ENCODE results near the gene MTG1. TPM values are rescaled to one million over a fixed set of nuclear protein-coding genes. Genes with fewer than 3 reads are reported as not detected.
A peak's percentile ranks its signal among the peaks of the same experiment; 100 is the strongest.
"Not testable (repeated sequence)": the region's sequence is repeated elsewhere in the genome, so short reads cannot be mapped to it uniquely, and the experiment has no call there.

The MTG1 gene
- total RNA-seq, 1 donor from 2014 or later = 20.9 TPM

- intact Hi-C loops (cut with micrococcal nuclease); DNase-seq; ATAC-seq: not testable (repeated sequence)
These were observed 17.8 kb upstream of the MTG1 start for GRCh38 chr10:133376183-133376582.

DNA sequence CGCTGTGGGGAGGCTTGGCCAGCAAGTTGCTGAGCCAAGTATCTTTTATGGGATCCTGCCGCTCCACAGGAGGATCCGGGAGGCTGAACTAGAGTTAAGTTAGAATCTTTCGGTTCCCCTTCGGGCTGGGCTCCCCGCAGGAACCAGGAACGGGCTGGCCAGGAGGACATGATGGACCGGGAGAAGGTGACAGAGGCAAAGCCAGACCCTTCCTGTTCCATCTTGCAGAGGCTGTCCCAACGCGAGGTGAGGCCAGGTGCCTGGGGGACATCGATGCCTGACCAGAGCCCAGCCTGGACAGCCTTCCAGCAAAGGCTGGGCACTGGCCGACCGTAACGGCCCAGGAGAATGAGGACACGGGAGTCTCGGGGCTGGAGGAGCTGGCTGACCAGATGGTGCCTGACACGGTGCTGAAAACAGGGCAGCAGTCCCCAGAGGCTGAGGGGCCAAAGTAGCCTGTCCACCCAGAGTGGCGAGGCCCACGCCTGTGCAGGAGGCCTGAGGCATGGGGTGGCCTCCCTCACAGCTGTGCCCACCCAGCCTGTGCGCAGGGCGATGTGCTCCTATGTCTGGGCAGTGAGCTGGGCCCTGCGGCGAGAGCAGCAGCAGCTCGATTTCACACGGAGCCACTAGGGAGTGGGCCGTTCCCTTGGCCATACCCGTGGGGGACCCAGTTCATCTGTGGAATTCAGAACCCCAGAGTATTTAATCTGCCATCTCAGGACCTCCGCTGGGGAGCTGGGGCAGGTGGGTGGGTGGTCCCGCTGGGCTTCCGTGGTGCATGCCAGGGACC, 16.7 kb upstream of the MTG1 start:
- intact Hi-C loops (cut with micrococcal nuclease) = no loop called here
- DNase-seq (no peak), ATAC-seq (no peak)

GRCh38 chr10:133377818-133378250, 16.1 kb upstream of the MTG1 start:
- ATAC-seq (no peak), DNase-seq (no peak)
- intact Hi-C loops (cut with micrococcal nuclease) = no loop called here

DNA sequence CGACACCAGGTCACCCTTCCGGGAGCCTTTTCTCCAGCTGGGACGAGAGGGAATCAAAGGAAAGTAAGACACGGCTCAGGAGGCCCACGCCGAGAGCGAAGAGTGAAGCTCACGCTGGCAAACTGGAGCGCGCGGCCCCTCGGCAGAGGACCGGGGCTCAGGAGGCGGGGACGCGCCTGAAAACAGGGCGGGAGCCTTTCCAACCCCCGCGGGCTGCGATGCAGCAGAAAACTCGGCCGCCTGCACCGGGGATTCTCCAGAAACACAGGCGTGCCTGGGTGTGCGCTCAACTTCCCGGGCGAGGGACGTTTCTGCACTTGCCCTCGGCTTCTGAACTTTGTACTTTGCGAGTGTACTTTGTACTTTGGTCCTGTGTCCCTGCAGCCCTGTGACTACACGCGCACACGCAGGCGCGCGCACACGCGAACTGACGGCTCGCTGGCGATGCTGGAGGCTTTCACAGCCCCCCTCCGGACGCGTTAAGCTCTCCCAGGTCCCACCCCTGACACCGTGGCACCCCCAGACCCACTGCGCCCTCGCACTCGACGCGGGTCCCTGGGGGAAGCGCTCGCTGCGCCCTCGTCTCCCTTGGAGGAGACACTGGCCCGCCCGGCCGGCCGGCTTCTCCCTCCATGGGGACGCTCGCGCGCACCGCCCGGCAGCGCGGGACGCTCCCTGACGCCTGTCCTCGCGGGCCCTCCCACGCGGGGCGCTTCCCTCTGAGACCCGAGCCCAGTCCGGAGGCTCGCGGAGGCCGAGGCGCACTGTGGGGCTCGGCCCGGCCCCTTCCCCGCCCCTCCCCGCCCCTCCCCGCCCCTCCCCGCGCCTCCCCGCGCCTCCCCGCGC, 15.5 kb upstream of the MTG1 start:
- peak; percentile 83 for DNase-seq
- intact Hi-C loops (cut with micrococcal nuclease) = no loop called here
- ATAC-seq = peak; percentile 86

DNA sequence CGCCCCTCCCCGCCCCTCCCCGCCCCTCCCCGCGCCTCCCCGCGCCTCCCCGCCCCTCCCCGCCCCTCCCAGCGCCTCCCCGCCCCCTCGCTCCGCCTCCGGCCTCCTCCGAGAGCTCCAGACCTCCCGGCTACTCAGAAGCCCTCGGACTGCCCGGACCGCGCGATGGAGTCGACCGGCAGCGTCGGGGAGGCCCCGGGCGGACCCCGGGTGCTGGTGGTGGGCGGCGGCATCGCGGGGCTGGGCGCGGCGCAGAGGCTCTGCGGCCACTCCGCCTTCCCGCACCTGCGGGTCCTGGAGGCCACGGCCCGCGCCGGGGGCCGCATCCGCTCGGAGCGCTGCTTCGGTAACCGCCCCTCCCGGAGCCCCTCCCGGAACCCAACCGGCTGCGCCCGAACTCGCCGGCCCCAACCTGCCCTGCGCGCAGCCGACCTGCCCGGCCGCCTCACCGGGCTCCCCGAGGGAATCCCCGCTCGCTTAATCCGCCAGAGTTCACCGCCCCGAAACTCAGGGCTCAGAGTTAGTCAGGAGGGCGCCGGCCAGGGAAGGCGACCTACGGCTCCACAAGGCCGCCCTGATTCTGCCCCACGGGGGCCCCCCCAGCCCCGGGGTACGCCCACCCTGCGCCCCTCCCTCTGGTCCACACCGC, 14.7 kb upstream of the MTG1 start, which contains the start of gene PAOX:
Gene PAOX, plus strand, starts transcription at position 111 of the 649 bp plus-strand sequence. Its CDS starts 55 bp downstream, at position 166.
- intact Hi-C loops (cut with micrococcal nuclease) = no loop called here
- DNase-seq = peak; percentile 86
- peak; percentile 67 for ATAC-seq

DNA sequence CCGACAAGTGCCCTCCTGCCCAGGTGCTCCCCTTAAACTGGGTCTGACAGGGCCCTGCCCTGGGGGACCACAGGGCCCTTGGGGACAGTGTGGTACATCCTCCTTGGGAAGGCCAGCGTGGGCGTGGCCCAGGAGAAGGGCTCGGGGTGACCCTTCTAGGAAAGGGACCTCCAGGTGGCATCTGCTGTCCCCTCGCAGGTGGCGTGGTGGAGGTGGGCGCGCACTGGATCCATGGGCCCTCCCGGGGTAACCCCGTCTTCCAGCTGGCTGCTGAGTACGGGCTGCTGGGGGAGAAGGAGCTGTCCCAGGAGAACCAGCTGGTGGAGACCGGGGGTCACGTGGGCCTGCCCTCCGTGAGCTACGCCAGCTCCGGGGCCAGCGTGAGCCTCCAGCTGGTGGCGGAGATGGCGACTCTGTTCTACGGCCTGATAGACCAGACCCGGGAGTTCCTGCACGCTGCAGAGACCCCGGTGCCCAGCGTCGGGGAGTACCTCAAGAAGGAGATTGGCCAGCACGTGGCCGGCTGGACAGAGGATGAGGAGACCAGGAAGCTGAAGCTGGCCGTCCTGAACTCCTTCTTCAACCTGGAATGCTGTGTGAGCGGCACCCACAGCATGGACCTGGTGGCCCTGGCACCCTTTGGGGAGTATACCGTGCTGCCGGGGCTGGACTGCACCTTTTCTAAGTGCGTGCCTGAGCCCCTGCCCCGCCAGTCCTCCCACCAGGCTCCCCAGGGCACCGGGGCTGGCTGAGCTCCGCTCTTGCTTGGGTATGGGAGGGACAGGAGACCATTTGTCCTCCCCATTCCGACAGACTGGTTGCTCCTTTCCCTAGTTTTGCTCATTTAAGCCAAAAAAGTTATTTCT, 13.9 kb upstream of the MTG1 start:
- ATAC-seq = peak; percentile 2
- intact Hi-C loops (cut with micrococcal nuclease) = no loop called here
- no peak for DNase-seq

GRCh38 chr10:133381036-133381435, 12.9 kb upstream of the MTG1 start:
- intact Hi-C loops (cut with micrococcal nuclease) = no loop called here
- no peak for ATAC-seq
- DNase-seq = no peak

DNA sequence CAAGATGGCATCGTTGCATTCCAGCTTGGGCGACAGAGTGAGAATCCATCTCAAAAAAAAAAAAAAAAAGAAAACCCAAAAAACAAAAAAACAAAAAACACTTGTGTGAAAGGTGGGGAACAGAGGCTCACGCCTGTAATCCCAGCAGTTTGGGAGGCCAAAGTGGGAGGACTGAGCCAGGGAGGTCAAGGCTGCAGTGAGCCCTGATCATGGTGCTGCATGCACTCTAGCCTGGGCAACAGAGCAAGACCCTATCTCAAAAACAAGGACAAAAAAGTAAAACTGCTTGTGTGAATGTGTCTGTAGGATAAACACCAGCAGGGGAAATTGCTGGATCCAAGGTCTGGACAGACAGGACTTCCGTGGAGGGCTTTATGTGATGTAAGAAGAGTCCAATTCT, 10.4 kb upstream of the MTG1 start:
- ATAC-seq (no peak), DNase-seq (no peak)
- intact Hi-C loops (cut with micrococcal nuclease) = no loop called here

- no peak for ATAC-seq
- intact Hi-C loops (cut with micrococcal nuclease) = no loop called here
- DNase-seq = peak; percentile 16
These were observed 9.9 kb upstream of the MTG1 start for GRCh38 chr10:133384071-133384470.

DNA sequence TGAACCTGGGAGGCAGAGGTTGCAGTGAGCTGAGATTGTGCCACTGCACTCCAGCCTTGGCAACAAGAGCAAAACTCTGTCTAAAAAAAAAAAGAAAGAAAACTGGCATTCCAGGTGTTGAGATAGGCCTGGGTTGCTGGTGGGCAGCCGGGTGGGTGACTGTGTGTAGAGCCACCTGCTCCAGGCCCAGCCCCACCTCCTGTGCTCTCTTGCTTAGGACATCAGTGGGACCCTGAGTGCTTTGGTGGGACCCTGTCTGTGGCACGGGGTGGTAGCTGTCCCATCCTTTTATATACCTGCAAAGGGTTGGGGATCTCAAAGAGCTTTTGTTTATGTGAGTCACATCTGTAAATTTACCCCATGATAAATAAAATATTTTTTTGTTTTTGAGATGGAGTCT, 8.7 kb upstream of the MTG1 start:
- DNase-seq = peak; percentile 10
- ATAC-seq = no peak
- intact Hi-C loops (cut with micrococcal nuclease) = no loop called here

GRCh38 chr10:133386951-133387350, 7.0 kb upstream of the MTG1 start:
- DNase-seq; intact Hi-C loops (cut with micrococcal nuclease); ATAC-seq: not testable (repeated sequence)

DNA sequence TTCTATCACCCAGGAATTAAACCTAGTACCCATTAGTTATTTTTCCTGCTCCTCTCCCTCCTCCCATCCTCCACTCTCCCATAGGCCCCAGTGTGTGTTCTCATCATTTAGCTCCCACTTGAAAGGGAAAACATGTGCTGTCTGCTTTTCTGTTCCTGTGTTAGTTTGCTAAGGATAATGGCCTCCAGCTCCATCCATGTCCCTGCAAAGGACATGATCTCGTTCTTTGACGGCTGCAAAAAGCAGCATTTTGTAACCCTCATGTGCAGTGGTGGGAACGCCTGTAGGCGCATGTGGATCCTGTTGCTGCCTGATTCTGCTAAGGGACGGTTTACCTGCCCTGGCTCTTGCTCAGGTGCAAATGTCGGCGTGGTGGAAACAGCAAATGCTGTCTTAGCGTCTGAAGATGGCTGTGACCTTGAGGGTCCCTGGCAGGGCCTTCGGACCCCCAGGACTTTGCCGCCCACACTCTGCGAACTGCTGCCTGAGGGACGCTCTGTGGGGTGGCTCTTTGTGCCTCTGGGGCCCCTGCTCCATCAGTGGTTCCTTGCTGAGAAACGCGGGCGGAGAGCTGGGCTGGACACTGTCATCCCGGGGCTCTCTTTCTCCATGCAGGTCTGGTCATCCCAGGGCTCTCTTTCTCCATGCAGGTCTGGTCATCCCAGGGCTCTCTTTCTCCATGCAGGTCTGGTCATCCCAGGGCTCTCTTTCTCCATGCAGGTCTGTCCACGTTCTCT, 5.6 kb upstream of the MTG1 start:
- no peak for DNase-seq
- intact Hi-C loops (cut with micrococcal nuclease) = no loop called here
- no peak for ATAC-seq

GRCh38 chr10:133388973-133389818, 4.8 kb upstream of the MTG1 start:
- intact Hi-C loops (cut with micrococcal nuclease) = no loop called here
- ATAC-seq (no peak), DNase-seq (peak; percentile 48)

DNA sequence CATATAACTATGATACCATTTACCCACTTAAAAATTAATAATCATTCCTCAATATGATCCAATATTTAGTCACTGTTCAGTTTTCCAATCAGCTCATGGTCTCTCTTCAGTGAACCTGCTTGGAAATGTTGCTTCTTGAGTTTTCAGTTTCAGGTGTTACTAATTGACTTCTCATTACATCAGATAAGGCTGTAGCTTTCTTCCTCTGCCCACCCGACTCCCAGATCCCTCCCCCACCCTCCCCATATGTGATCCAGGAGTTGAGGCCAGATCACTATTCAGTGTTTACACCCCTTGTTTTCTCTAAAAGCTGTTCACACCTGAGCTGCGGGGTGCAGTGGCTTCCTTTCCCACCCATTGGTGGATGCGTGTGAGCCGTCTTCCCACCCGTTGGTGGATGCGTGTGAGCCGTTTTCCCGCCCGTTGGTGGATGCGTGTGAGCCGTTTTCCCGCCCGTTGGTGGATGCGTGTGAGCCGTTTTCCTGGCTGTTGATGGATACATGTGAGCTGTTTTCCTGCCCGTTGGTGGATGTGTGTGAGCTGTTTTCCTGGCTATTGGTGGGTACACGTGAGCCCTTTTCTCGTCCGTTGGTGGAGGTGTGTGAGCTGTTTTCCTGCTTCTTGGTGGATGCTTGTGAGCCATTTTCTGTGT, 3.2 kb upstream of the MTG1 start:
- intact Hi-C loops (cut with micrococcal nuclease) = no loop called here
- no peak for DNase-seq
- ATAC-seq = no peak

- no peak for ATAC-seq
- DNase-seq = no peak
- intact Hi-C loops (cut with micrococcal nuclease) = no loop called here
These were observed 2.7 kb upstream of the MTG1 start for GRCh38 chr10:133391249-133391635.

- ATAC-seq (no peak), DNase-seq (no peak)
- intact Hi-C loops (cut with micrococcal nuclease) = no loop called here
These were observed 2.0 kb upstream of the MTG1 start for GRCh38 chr10:133391761-133392518.
